ENCODE results near the gene INSRR.

Gene INSRR

DNA sequence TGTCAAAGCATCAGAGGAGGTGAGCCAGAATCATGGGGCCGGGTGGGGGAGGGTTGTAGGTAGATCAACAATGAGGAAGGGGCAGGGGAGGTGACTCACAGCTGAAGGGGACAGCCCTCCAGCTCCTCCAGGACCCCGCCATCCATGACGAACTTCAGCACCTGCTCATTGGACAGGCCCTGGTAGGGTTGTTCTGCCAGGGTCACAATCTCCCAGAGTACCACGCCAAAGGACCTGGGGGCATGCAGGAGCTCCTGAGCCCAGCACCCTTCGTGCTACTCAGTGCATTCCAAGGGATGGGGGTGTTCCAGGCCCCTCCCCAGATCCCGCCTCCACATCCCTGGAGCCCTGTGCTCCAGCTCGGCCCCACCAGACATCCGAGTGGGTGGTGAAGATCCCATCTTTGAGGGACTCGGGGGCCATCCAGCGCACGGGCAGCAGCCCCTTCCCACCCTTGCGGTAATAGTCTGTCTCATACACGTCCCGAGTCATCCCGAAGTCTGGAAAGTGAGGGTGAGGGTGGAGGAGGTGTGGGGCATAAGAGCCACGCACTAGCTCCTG, 17.5 kb downstream of the INSRR start:
- no peak overlapping the region for H3K27ac ChIP-seq (ENCODE audit: low read depth, low read length)
- H3K36me3 ChIP-seq (ENCODE audit: control insufficient read depth, insufficient read depth, low read length): no peaks in the 10 kb centered on the region
- H3K9ac ChIP-seq (ENCODE audit: low read length): no peak overlapping the region
- H3K27me3 ChIP-seq (ENCODE audit: control insufficient read depth, insufficient read depth, low read length): peaks cover 17% of the 10 kb centered on the region
- no peak overlapping the region for H3K4me3 ChIP-seq (ENCODE audit: low read length)
- H3K4me1 ChIP-seq (ENCODE audit: control insufficient read depth, insufficient read depth, low read length): no peaks in the 10 kb centered on the region

DNA sequence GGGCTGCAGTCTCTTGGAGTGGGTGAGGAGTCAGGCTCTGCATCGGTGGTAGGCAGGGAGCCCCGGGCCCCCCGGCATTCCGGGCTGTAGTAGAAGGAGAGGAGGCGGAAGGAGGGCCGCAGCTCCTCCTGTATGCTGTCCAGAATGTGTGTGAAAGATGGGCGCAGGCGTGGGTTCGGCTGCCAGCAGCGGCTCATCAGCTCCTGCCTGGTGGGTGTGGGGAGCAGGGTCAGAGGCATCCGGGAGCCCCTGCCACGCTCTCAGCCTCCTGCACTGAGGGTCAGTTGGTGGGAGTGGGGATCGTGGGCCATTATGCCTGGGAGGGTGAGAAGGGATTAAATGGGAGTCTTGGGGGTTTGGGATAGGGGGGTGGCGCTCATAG, 18.0 kb downstream of the INSRR start:
- Histone ChIP-seq H3K27me3 (ENCODE audit: control insufficient read depth, insufficient read depth, low read length) (peaks cover 15% of the 10 kb centered on the region), H3K4me3 (ENCODE audit: low read length) (no peak overlapping the region), H3K9ac (ENCODE audit: low read length) (no peak overlapping the region), H3K27ac (ENCODE audit: low read depth, low read length) (no peak overlapping the region), H3K4me1 (ENCODE audit: control insufficient read depth, insufficient read depth, low read length) (no peaks in the 10 kb centered on the region), H3K36me3 (ENCODE audit: control insufficient read depth, insufficient read depth, low read length) (no peaks in the 10 kb centered on the region)

DNA sequence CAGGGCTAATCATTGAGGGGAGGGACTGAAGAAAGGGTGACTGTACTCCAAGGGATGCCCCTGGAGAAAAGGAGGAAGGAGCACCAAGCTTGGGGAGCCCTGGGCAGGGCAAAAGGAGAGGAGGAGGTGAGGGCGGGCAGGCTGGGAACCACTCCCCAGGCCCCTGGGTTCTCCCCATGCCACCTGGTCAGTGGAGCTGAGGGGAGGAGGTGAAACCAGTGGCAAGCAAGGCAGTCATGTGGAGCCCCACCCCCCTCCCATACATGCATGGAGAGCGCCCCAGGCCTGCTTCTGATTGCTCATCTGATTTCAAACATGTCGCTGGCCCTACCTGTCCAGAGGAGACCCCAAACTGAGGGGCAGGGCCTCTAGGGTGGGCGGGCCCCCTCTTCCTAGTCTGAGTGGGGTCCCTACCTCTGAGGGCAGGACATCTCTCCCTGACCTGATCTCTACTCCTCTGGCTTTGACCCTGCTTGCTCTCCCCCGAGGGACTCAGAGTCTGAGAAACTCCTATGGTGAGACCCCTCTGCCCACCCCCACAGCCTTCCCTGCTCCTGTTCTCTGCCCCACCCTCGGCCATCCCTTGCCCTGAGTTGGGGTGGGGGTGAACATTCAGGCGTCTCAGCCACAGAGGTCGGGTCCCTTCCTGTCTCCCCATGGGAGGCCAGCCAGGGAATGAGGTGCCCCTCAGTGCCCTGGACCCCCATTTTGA, 18.6 kb downstream of the INSRR start:
- H3K9ac ChIP-seq (ENCODE audit: low read length): no peak overlapping the region
- H3K4me1 ChIP-seq (ENCODE audit: control insufficient read depth, insufficient read depth, low read length): no peaks in the 10 kb centered on the region
- no peak overlapping the region for H3K27ac ChIP-seq (ENCODE audit: low read depth, low read length)
- H3K36me3 ChIP-seq (ENCODE audit: control insufficient read depth, insufficient read depth, low read length): no peaks in the 10 kb centered on the region
- no peak overlapping the region for H3K4me3 ChIP-seq (ENCODE audit: low read length)
- peaks cover 12% of the 10 kb centered on the region for H3K27me3 ChIP-seq (ENCODE audit: control insufficient read depth, insufficient read depth, low read length)

DNA sequence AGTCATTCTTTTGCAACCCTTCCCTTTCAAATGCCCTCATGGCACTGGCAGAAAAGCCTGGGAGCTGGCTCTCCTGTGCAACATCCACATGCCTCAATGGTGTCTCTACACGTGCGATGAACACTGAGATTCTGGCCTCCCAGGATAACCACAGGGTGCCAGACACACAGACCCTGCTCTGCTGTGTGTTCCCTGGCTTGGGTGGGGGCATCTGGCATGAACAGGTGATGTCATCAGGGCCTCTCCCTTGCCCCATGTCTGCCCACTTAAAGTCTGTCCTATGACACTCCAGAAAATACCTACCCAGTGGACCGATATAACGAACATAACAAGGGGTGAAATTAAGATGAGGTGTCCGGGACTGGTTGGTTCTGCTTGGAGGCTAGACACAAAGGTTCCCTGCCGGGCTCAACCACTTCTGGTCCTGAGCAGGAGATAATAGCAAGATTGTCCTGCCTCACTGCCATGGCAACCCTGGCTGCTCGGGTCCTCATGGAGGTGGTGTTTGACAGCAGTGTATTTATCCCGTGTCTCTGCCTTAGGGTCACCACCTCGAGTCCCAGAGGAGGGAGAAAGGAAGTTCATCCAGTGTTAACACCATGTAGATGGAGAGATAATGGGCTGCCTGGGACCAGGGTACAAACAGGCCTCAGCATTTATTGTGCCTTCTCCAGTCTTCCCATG, 19.3 kb downstream of the INSRR start:
- no peaks in the 10 kb centered on the region for H3K36me3 ChIP-seq (ENCODE audit: control insufficient read depth, insufficient read depth, low read length)
- H3K4me1 ChIP-seq (ENCODE audit: control insufficient read depth, insufficient read depth, low read length): no peaks in the 10 kb centered on the region
- H3K27ac ChIP-seq (ENCODE audit: low read depth, low read length): no peak overlapping the region
- no peak overlapping the region for H3K9ac ChIP-seq (ENCODE audit: low read length)
- peaks cover 11% of the 10 kb centered on the region for H3K27me3 ChIP-seq (ENCODE audit: control insufficient read depth, insufficient read depth, low read length)
- H3K4me3 ChIP-seq (ENCODE audit: low read length): no peak overlapping the region

DNA sequence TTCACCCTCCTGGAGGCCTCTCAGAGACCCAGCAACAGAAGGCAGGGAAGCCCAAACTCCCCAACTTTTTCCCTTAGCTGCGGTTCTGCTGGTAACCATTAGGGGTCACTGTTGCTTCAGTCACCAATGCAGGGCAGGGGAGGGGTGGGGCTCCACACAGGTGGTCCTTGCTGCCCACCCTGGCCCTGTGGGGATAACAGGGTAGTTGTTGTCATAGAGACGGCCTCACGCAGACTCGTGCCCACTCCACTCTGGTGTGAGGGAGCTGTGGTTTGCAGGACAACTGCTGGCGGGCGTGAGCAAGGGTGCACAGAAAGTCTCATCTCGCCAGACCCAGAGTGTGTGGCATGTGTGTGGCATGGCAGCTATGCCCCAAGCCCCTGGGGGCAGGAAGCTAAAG, 19.9 kb downstream of the INSRR start:
- Histone ChIP-seq H3K27ac (ENCODE audit: low read depth, low read length) (no peak overlapping the region), H3K36me3 (ENCODE audit: control insufficient read depth, insufficient read depth, low read length) (no peaks in the 10 kb centered on the region), H3K27me3 (ENCODE audit: control insufficient read depth, insufficient read depth, low read length) (peaks cover 8% of the 10 kb centered on the region), H3K4me3 (ENCODE audit: low read length) (no peak overlapping the region), H3K4me1 (ENCODE audit: control insufficient read depth, insufficient read depth, low read length) (no peaks in the 10 kb centered on the region), H3K9ac (ENCODE audit: low read length) (no peak overlapping the region)

DNA sequence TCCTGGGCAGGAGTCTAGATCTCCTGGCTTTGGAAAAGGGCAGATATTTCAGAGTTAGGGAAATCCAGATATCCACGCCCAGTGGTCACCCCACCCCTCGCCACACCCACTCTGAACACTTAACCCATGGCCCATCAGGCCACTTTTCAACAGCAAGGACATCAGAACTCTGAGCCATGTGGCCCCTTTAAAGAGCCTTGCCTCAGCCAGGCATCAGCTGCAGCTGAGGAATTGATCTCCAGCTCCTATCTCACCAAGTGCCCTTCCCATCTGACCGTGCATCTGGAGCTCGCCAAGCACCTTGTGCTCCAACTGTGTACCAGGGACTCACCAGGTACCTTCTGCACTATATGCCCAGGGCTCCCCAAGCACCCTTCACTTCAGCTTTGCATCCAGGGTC, 22.0 kb downstream of the INSRR start:
- Histone ChIP-seq H3K36me3 (ENCODE audit: control insufficient read depth, insufficient read depth, low read length) (no peaks in the 10 kb centered on the region), H3K27me3 (ENCODE audit: control insufficient read depth, insufficient read depth, low read length) (peaks cover 3% of the 10 kb centered on the region), H3K4me3 (ENCODE audit: low read length) (no peak overlapping the region), H3K27ac (ENCODE audit: low read depth, low read length) (no peak overlapping the region), H3K4me1 (ENCODE audit: control insufficient read depth, insufficient read depth, low read length) (no peaks in the 10 kb centered on the region), H3K9ac (ENCODE audit: low read length) (no peak overlapping the region)

DNA sequence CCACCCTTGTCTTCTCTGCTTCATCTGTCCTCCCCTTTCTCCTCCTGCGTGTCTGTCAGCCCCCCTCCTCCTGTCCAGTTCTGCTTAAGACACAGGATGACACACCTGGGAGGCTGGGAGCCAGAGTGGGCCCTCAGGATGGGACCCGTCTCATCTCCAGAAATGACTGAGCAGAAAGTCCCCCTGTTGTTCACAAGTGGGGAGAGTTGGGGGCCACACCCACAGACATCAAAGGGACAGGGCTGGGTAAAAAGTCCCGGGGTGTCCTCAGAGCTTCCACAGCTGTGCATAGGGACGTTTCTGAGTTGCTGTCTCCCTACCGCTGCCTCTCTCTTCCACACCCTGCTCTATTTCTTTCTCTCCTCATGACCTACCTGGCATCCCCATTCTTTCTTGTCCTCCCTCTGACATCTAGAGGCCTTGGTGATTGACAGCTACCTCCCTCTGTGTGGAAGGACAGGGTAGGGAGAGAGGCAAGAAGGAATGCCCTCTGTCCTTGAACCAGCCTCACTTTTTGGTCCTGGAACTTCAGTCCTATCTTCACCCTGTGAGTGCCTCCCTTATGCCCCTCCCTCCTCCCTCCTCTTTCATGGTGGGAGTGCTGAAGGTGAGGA, 22.8 kb downstream of the INSRR start:
- no peak overlapping the region for H3K27ac ChIP-seq (ENCODE audit: low read depth, low read length)
- H3K36me3 ChIP-seq (ENCODE audit: control insufficient read depth, insufficient read depth, low read length): no peaks in the 10 kb centered on the region
- H3K4me1 ChIP-seq (ENCODE audit: control insufficient read depth, insufficient read depth, low read length): no peaks in the 10 kb centered on the region
- peaks cover 5% of the 10 kb centered on the region for H3K27me3 ChIP-seq (ENCODE audit: control insufficient read depth, insufficient read depth, low read length)
- no peak overlapping the region for H3K9ac ChIP-seq (ENCODE audit: low read length)
- H3K4me3 ChIP-seq (ENCODE audit: low read length): no peak overlapping the region

DNA sequence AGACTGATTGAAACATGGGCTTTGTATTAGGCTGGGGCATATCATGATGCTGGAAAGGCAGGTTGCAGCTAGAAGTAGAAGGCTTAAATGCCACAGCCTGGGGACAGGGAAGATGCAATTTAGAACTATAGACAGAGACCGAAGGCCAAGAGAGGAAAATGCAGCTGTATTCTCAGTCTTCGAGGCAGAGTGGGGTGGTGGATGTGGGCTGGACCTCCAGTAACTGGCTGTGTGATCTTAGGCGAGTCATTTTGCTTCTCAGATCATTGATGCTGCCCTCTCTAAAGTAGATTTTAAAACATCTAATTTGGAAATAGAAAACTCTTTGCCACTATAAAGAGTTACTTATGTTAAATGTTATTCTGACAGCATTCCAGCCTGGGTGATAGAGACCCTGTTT, 24.6 kb downstream of the INSRR start:
- Histone ChIP-seq H3K4me3 (ENCODE audit: low read length) (no peak overlapping the region), H3K4me1 (ENCODE audit: control insufficient read depth, insufficient read depth, low read length) (no peaks in the 10 kb centered on the region), H3K27me3 (ENCODE audit: control insufficient read depth, insufficient read depth, low read length) (peaks cover 7% of the 10 kb centered on the region)

DNA sequence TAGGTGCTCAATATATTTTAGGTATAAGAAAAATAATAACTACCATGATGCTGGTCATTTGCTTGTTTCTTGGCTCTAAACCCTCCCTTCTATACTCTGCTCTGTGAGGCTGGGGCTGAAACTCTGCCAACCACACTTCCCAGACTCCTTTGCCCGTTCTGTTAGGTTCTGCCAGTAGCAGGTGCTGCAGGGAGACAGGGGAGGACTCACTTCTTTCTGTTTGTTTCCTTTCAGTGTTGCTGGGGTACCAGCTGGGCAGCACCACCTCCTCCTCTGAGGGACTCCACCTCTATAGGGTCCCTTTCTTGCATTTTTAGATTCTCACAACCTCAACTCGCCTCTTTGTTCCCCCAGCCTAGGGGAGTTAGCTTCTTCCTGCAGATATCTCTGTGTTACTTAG, 25.3 kb downstream of the INSRR start:
- no peak overlapping the region for H3K4me3 ChIP-seq (ENCODE audit: low read length)
- H3K27ac ChIP-seq (ENCODE audit: low read depth, low read length): no peak overlapping the region
- no peaks in the 10 kb centered on the region for H3K36me3 ChIP-seq (ENCODE audit: control insufficient read depth, insufficient read depth, low read length)
- no peak overlapping the region for H3K9ac ChIP-seq (ENCODE audit: low read length)
- H3K4me1 ChIP-seq (ENCODE audit: control insufficient read depth, insufficient read depth, low read length): no peaks in the 10 kb centered on the region
- peaks cover 5% of the 10 kb centered on the region for H3K27me3 ChIP-seq (ENCODE audit: control insufficient read depth, insufficient read depth, low read length)

More for the DNA sequence above, 24.6 kb downstream of the INSRR start:
- Histone ChIP-seq H3K36me3 (ENCODE audit: control insufficient read depth, insufficient read depth, low read length) (no peaks in the 10 kb centered on the region), H3K27ac (ENCODE audit: low read depth, low read length) (no peak overlapping the region), H3K9ac (ENCODE audit: low read length) (no peak overlapping the region)

DNA sequence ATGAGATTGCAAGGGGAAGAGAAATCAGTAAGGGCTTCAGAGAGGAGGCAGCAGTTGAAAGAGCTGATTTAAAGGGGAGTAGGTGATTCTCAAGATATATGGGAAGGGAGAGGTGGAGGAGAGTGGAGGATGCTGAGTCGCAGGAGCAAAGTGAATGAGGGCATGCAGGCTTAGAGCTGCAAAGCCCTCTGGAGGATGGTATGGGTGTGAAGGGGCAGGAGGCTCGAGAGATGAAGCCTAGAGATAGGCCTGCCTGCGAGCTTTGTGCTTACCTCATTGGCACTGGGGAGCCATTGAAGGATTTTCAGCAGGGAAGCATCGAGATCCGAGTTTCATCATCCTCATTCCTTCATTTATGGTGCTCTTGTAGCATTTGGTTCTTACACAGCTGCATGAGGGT, 26.5 kb downstream of the INSRR start:
- no peaks in the 10 kb centered on the region for H3K36me3 ChIP-seq (ENCODE audit: control insufficient read depth, insufficient read depth, low read length)
- no peak overlapping the region for H3K9ac ChIP-seq (ENCODE audit: low read length)
- no peak overlapping the region for H3K27ac ChIP-seq (ENCODE audit: low read depth, low read length)
- H3K4me3 ChIP-seq (ENCODE audit: low read length): no peak overlapping the region
- H3K27me3 ChIP-seq (ENCODE audit: control insufficient read depth, insufficient read depth, low read length): peaks cover 5% of the 10 kb centered on the region
- no peaks in the 10 kb centered on the region for H3K4me1 ChIP-seq (ENCODE audit: control insufficient read depth, insufficient read depth, low read length)

DNA sequence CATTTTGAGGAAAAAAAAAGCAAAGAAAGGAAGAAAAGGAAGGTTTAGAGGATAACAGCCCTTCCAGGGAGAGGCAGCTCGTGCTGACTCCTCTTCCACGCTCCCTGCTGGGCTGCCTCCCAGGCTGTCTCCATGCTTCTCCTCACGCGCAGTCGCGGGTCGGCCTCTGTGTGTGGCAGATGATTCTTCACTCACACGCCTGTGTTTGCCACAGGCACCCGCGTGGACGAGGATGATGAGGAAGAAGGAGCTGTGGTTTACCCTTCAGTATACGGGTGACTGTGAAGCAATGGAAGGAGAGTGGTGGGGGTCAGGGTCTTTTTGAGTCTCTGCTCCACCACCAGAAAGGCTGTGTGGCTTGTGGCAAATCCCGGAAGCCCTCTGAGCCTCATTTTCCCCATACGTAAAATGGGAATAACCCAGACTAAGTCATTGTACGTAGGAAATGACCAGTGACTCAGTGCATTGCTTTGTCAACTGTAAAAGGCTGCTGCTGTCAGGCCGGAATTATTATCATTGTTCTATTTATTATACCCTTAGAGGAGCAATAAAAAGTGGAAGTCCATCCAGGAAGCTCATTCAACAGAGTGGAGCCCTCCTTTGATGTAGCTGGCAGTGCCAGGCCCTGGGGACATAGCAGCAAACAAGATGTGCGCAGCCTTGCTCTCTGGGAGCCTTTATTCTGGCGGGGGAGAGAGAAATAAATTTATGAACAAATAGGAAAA, 30.4 kb downstream of the INSRR start:
- H3K4me3 ChIP-seq (ENCODE audit: low read length): no peak overlapping the region
- H3K36me3 ChIP-seq (ENCODE audit: control insufficient read depth, insufficient read depth, low read length): no peaks in the 10 kb centered on the region
- no peaks in the 10 kb centered on the region for H3K4me1 ChIP-seq (ENCODE audit: control insufficient read depth, insufficient read depth, low read length)
- no peak overlapping the region for H3K9ac ChIP-seq (ENCODE audit: low read length)
- H3K27ac ChIP-seq (ENCODE audit: low read depth, low read length): no peak overlapping the region
- peaks cover 5% of the 10 kb centered on the region for H3K27me3 ChIP-seq (ENCODE audit: control insufficient read depth, insufficient read depth, low read length)

DNA sequence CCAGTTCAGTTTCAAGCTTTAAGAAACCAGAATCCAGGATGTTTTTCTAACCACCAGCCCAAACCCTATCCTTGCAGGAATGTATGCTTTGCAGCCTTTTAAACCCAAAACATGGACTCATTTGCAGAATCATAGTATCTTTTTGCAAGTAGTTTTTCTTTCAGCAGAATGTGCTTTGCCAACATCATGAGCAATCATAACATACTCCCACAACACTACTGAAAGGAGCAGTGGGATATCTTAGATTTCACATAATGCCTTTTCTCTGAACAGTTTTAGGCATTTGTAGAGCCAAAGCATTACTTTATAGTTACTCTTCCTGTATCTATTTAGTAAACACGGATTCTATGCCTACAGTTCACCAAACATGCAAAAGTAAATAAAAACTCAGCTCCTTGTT, 32.3 kb downstream of the INSRR start:
- H3K27ac ChIP-seq (ENCODE audit: low read depth, low read length): no peak overlapping the region
- no peaks in the 10 kb centered on the region for H3K36me3 ChIP-seq (ENCODE audit: control insufficient read depth, insufficient read depth, low read length)
- H3K9ac ChIP-seq (ENCODE audit: low read length): no peak overlapping the region
- H3K4me1 ChIP-seq (ENCODE audit: control insufficient read depth, insufficient read depth, low read length): no peaks in the 10 kb centered on the region
- H3K27me3 ChIP-seq (ENCODE audit: control insufficient read depth, insufficient read depth, low read length): peaks cover 5% of the 10 kb centered on the region
- no peak overlapping the region for H3K4me3 ChIP-seq (ENCODE audit: low read length)

Measured in rectal smooth muscle tissue (tissue), 1 donor.